Prostate gland (tissue), 2 donors: ENCODE data around the gene TMEM214. TPM values are rescaled to one million over a fixed set of nuclear protein-coding genes. Genes with fewer than 3 reads are reported as not detected.

Experiments
- DNase-seq: peaks from one replicate; pipeline ENCODE4 v3.0.0-alpha.2; 2019; ENCODE audit warnings: low spot score
- H3K27ac ChIP-seq, 2 donors: fragments of 200-600 bp; sonication (generic); 2 replicates each; pipeline ENCODE4 v1.5.1; 2017 to 2019
- H3K27me3 ChIP-seq: fragments of 200-600 bp; sonication (generic); replicated peaks from 2 replicates; pipeline ENCODE4 v1.5.1; 2019; ENCODE audit not compliant: insufficient read depth
- H3K36me3 ChIP-seq, 2 donors: fragments of 200-600 bp; sonication (generic); 1 replicate in 1 of 2; 2 replicates in 1 of 2; pipeline versions ENCODE4 v1.5.1 to v1.8.1; 2017 to 2019
- H3K4me1 ChIP-seq: fragments of 200-600 bp; sonication (generic); replicated peaks from 2 replicates; pipeline ENCODE4 v1.5.1; 2019
- H3K4me3 ChIP-seq, 2 donors: fragments of 200-600 bp; sonication (generic); 2 replicates each; pipeline ENCODE4 v1.5.1; 2017 to 2019
- H3K9me3 ChIP-seq: fragments of 200-600 bp; sonication (generic); 2 replicates; pipeline ENCODE4 v1.5.1; 2017
- CTCF ChIP-seq, 4 experiments: fragments of 200-600 bp in 2 of 4; fragments of 450-650 bp in 2 of 4; sonication (generic) in 2 of 4; IDR thresholded peaks; 1 replicate in 3 of 4; 2 replicates in 1 of 4; pipeline ENCODE4 v1.5.1; 2016 to 2019; ENCODE audit warnings: antibody characterized with exemption in 4 of 4, mild to moderate bottlenecking in 2 of 4, moderate library complexity in 2 of 4
- POLR2A ChIP-seq: fragments of 450-650 bp; IDR thresholded peaks from one replicate; pipeline ENCODE4 v1.6.1; 2016; ENCODE audit warnings: antibody characterized with exemption, mild to moderate bottlenecking
- POLR2AphosphoS5 ChIP-seq: sonication (generic); formaldehyde crosslinking; IDR thresholded peaks from one replicate; pipeline ENCODE4 v1.6.1; 2017; ENCODE audit warnings: antibody characterized with exemption
- WGBS: methylation state at CpG from one replicate; pipeline ENCODE4 v1.1.5; 2018; 5-methylcytosine and 5-hydroxymethylcytosine counted together
- intact Hi-C: fragments of 100-400 bp; cut with DNase I; formaldehyde crosslinking; loops from one replicate; pipeline ENCODE4 v1.14.2; 2022
- total RNA-seq, 2 donors: library from RNA; depleted of rRNA; stranded (reverse); fragments of >200 nt; gene quantifications; one replicate each; pipeline ENCODE4 v1.1.0, GENCODE V29; 2016

TMEM214 gene
- total RNA-seq, 2 donors from 2014 or later: 44.5 to 75.9 TPM

GRCh38 chr2:27003007-27003406 is 29.8 kb upstream of the TMEM214 start:
- no peak overlapping the region for H3K4me3 ChIP-seq
- no peak for TF ChIP-seq POLR2A
- no peak for TF ChIP-seq POLR2AphosphoS5
- TF ChIP-seq CTCF (IDR thresholded peaks at IDR 0.05): no peak
- DNase-seq: no peak
- H3K4me1 ChIP-seq: no peaks in the 10 kb centered on the region
- 89% methylated on average over 4 of the region's 4 CpGs for WGBS
- H3K36me3 ChIP-seq: no peaks in the 10 kb centered on the region
- no peaks in the 10 kb centered on the region for H3K9me3 ChIP-seq
- H3K27me3 ChIP-seq: no peaks in the 10 kb centered on the region
- intact Hi-C loops: no loop called here
- no peak overlapping the region for H3K27ac ChIP-seq

- H3K27me3 ChIP-seq: no peaks in the 10 kb centered on the region
- no peaks in the 10 kb centered on the region for H3K4me1 ChIP-seq
- H3K36me3 ChIP-seq: no peaks in the 10 kb centered on the region
- TF ChIP-seq POLR2AphosphoS5: no peak
- no peak for TF ChIP-seq CTCF (IDR thresholded peaks at IDR 0.05)
- no peak for TF ChIP-seq POLR2A
- no peak overlapping the region for H3K27ac ChIP-seq
- H3K9me3 ChIP-seq: no peaks in the 10 kb centered on the region
- intact Hi-C loops: no loop called here
- DNase-seq: no peak
- 87% methylated on average over 9 of the region's 9 CpGs for WGBS
- no peak overlapping the region for H3K4me3 ChIP-seq
These were observed 28.9 kb upstream of the TMEM214 start for GRCh38 chr2:27003857-27004256.

GRCh38 chr2:27006602-27007415 is 26.0 kb upstream of the TMEM214 start:
- H3K27ac ChIP-seq: no peak overlapping the region
- no peaks in the 10 kb centered on the region for H3K27me3 ChIP-seq
- WGBS: 77% methylated on average over 6 of the region's 6 CpGs
- no peak for DNase-seq
- H3K9me3 ChIP-seq: no peaks in the 10 kb centered on the region
- no peaks in the 10 kb centered on the region for H3K36me3 ChIP-seq
- TF ChIP-seq CTCF (IDR thresholded peaks at IDR 0.05) (no peak), POLR2AphosphoS5 (no peak), POLR2A (no peak)
- H3K4me3 ChIP-seq: no peak overlapping the region
- intact Hi-C loops: no loop called here
- no peaks in the 10 kb centered on the region for H3K4me1 ChIP-seq

- Histone ChIP-seq H3K9me3 (no peaks in the 10 kb centered on the region), H3K36me3 (no peaks in the 10 kb centered on the region), H3K4me1 (no peaks in the 10 kb centered on the region), H3K27me3 (no peaks in the 10 kb centered on the region), H3K27ac (no peak overlapping the region), H3K4me3 (no peak overlapping the region)
- WGBS: 80% methylated on average over 8 of the region's 8 CpGs
- intact Hi-C loops: no loop called here
- TF ChIP-seq POLR2A (no peak), CTCF (IDR thresholded peaks at IDR 0.05) (no peak), POLR2AphosphoS5 (no peak)
- no peak for DNase-seq
These were observed 25.1 kb upstream of the TMEM214 start for GRCh38 chr2:27007416-27008374.
